Skin epidermis (tissue), 12 donors: ENCODE results near the gene URB1.
A peak's percentile ranks its signal among the peaks of the same experiment; 100 is the strongest.
"Not testable (repeated sequence)": the region's sequence is repeated elsewhere in the genome, so short reads cannot be mapped to it uniquely, and the experiment has no call there.

Experiments used
- H3K27ac ChIP-seq, 21 experiments: fragments of 200-600 bp; sonication (generic) in 11 of 21; one replicate each; pipeline ENCODE4 v1.5.0; 2020; ENCODE audit warnings: mild to moderate bottlenecking in 3 of 21, inconsistent platforms in 2 of 21, moderate library complexity in 2 of 21
- H3K4me3 ChIP-seq, 7 experiments: fragments of 200-600 bp; sonication (generic) in 2 of 7; one replicate each; pipeline ENCODE4 v1.5.0; 2020; ENCODE audit warnings: inconsistent platforms in 2 of 7, mild to moderate bottlenecking in 2 of 7, moderate library complexity in 1 of 7

The URB1 gene

DNA sequence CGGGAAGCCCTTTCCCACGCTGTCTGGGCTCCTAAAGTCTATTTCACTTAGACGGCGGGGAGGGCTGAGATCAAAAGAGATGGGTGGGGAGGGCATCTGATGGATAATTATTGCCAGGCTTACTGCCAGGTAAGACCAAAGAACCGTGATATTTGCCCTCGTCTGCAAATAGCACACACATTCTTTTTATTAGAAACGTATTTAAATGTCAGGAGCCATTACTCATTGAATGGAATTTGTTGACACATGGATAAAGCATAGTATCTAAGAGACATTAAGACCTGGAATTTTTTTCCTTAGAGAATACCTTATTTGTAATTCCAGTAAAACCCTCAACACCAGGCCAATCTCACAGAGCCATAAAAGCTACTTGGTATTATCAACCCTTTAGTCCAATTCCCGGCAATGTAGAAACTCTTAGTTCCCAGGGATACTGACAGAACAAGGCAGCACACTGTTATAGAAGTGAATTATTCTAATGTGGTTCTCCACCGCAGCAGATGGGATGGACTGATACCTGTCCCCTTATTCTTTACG lies 10.6 kb downstream of the URB1 start:
- peak overlapping the region in 2 of 21 experiments; percentile 5 to 33 for H3K27ac ChIP-seq

DNA sequence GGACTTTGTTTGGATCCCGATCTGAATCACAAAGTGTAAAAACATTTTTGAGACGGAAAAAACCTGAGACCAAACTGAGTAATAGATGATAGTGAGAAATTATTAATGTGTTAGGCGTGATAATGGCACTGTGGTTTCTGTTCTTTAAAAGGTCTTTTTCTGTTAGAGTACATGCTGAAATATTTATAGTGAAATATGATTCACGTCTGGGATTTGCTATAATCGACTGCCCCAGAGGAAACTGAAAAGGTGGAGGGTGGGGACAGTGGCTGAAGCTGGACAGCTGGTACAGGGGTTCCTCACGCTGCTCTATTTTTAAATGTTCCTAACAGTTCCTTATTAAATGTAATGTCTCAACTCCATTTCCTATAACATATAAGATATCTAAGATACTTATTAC lies 11.2 kb downstream of the URB1 start:
- no peak overlapping the region for H3K4me3 ChIP-seq
- no peak overlapping the region for H3K27ac ChIP-seq

More for the DNA sequence above, 10.6 kb downstream of the URB1 start:
- no peak overlapping the region for H3K4me3 ChIP-seq

DNA sequence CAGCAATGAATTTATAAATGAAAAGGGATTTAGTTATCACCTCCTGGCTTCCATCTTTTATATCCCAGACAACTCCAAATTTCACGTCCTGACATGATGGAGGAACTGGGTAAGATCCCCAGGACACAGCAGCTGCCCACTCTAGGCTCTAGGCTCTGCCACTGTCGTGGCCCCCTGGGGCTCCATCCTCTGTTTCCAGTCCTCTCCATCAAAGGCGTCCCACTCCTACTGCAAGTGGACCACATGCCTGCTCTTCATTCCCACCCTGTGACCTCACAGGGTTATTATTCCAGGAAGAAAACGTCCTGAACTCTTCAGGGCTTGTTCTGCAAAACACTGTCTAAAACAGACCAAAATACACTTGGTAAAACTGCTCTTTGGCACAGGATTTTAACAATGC lies 11.9 kb downstream of the URB1 start:
- Histone ChIP-seq H3K4me3 (no peak overlapping the region), H3K27ac (no peak overlapping the region)

DNA sequence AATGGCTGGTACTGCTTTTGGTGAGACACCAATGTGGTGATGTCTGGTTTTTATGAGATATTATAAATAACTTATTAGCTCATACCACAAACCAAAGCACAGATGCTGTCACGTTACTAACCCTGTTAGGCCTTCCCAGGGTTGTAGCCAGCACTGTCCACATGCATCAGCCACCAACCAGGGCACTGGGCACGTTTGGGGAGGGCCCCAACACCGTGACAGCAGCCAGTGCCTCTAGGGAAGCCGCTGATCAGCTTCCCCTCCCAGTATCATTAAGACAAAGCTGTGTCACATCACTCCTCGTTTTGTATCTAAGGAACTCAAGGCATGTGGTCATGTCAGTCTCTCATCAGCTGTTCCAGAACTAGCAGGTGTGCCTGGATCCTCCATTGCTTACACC lies 13.9 kb downstream of the URB1 start:
- H3K4me3 ChIP-seq = no peak overlapping the region
- H3K27ac ChIP-seq = no peak overlapping the region

DNA sequence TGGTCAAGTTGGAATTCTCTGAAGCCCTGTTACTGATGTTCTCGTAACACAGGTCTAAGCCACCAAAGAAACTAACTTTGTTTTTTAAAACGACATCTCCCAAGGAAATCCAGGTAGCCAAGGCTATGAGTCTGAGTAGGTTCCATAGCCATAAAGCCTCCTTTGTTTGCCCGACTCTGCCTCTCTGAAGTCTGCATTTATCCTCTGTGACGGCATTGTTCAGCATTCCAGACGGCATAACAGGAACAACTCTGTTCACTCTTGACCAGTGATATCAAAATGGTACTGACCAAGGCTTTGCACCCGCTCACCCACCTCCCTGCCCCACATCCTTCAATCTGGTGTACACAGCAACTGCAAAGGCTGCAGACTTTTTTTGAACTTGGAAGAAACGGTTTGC lies 14.8 kb downstream of the URB1 start:
- no peak overlapping the region for H3K27ac ChIP-seq
- H3K4me3 ChIP-seq = no peak overlapping the region

- H3K4me3 ChIP-seq = no peak overlapping the region
- H3K27ac ChIP-seq = no peak overlapping the region
Measured at GRCh38 chr21:32377506-32377905, 15.3 kb downstream of the URB1 start.

DNA sequence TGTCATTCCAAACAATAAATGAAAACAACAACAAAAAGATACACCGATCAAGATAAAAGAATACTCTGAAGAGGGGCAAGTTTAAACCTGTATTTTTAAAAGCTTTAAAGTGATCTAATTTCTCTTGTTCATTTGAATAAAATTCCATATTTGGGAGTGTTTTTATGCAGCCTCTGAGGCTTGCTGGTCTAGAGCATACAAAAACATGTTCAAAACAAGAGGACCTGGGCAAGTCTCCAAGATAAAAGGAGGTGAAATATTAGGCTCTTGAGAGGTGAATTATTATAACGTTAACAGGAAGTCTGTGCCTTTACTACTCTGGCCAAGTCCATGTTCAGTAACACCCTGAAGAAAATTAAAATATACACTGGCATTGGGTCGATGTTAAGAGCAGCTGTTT lies 20.1 kb downstream of the URB1 start:
- H3K4me3 ChIP-seq = no peak overlapping the region
- H3K27ac ChIP-seq = peak overlapping the region in 14 of 21 experiments; percentile 23 to 75 (median 60)

DNA sequence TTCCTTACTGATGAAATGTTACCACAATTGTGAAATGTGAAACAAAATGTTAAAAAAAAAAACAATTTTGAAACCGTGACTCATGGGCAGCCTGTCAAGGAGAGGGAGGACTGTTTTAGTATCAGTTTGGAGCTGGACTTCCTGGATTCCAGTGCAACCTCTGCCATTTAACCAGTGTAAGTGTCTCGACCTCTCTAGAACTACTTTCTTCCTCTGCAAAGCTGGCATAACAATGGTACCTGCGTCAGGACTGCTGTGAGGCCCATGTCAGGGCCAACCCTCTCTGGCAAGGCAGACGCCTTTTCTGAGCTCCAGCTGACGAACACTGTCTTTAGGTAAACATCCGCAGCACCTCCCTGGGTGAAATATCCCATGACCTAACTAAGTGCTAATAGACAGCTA lies 20.9 kb downstream of the URB1 start:
- H3K4me3 ChIP-seq = no peak overlapping the region
- peak overlapping the region in 19 of 21 experiments; percentile 0 to 75 (median 54) for H3K27ac ChIP-seq

DNA sequence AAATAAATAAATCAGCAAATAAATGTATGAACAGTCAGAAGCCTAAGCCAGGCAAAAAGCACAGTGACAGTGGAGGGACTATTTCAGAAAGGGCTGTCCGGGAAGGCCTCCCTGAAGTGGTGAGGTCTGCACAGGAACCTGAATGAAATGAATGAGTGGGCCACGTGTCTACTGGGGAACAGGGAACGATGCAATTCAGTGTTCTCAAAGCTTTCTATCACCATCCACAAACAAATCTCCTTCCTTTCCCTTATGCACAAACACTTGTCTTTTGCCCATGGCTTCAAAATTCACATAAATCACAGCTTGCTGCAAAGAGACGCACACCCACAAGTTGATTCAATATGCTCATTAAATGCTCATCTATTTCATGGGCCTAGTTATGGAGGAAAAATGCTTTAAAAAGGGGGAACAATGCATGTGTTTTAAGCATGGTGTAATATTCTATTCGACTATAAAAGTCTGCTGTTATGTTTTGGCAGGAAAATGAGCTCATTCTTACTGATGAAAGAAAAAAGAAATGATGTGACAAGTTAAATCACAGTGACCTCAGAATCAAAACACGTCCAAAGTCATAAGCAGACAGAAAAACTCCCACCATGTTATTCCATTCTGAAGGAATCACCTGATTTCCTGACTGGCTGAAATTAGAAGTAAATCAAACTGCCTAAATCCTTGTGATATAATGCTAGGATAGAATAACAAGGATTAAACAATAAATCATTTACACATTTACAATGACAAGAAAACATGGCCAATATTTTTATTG lies 21.6 kb downstream of the URB1 start:
- Histone ChIP-seq H3K4me3 (no peak overlapping the region), H3K27ac (peak overlapping the region in 17 of 21 experiments; percentile 0 to 75 (median 59))

DNA sequence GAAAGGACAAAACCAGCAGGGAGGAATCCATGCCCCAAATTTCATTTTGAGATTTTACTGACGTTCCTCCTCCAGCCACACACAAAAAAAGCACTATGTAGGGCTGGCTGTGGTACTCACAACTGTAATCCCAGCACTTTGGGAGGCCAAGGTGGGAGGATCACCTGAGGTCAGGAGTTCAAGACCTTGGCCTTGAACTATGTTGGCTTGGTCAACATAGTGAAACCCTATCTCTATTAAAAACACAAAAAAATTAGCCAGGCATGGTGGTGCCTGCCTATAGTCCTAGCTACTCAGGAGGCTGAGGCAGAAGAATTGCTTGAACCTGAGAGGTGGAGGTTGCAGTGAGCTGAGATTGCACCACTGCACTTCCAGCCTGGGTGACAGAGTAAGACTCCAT lies 23.9 kb downstream of the URB1 start:
- peak overlapping the region in 2 of 21 experiments; percentile 15 to 41 for H3K27ac ChIP-seq
- H3K4me3 ChIP-seq = not testable (repeated sequence)

GRCh38 chr21:32368386-32368785 lies 24.4 kb downstream of the URB1 start:
- Histone ChIP-seq H3K4me3 (no peak overlapping the region), H3K27ac (peak overlapping the region in 1 of 21 experiments; percentile 15)

DNA sequence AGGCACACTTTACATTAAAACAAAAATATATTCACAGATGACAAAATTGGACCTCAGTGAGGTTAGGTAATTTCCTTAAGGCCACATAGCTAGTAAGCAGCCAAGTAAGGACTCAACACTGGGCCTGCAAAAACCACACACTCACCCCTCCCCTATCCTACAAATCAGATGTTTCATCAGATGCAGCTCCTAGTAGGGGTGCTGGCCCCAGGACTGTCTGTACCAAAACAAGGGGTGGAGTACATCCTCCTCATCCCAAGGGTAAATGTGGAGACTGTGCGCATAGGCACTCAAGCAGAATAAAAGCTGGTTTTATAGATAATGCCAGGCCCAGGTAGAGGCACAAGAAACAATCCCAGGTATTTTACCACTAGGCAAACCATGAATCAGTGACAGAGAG lies 25.7 kb downstream of the URB1 start:
- Histone ChIP-seq H3K4me3 (no peak overlapping the region), H3K27ac (no peak overlapping the region)

DNA sequence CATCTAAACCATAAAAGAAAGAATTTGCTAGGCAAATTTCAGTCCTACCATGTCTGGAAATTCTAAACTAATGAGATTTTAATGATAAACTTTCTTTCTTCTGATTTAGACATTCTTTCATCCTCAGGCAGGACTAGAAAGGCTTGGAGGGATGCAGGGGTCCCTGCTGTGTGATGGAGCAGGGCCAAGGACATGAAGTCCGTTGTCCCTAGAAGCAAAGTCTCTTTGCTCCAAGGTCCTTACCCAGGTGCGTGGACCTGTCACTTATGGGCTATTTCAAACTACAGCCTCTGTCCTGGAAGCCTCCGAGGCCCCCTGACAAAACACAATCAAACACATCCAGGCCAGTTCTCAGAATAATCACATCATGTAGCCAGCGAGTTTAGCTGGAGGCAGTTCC lies 26.6 kb downstream of the URB1 start:
- Histone ChIP-seq H3K27ac (no peak overlapping the region), H3K4me3 (no peak overlapping the region)

DNA sequence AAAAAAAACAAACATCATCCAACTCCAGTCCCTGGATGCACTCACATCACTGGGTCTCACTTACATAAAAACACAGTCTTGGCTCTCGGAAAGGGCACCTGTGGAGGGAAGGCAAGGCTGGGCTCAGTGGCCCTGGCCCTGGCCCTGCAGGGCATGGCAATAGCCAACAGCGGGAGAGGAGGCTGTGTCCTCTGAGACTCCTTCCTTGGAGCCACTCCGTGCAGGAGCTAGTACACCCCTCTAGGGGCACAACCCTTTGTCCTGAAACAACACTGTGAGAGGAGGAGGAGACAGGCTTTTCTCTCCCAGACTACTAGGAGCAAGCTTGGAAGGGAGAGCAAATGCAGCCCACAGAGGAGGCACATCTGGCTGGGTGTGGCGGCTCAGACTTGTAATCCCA lies 28.0 kb downstream of the URB1 start:
- no peak overlapping the region for H3K4me3 ChIP-seq
- H3K27ac ChIP-seq = peak overlapping the region in 11 of 21 experiments; percentile 4 to 71 (median 37)

- Histone ChIP-seq H3K4me3 (no peak overlapping the region), H3K27ac (peak overlapping the region in 11 of 21 experiments; percentile 4 to 71 (median 41))
Measured at GRCh38 chr21:32364387-32364786, 28.4 kb downstream of the URB1 start.

- Histone ChIP-seq H3K4me3 (no peak overlapping the region), H3K27ac (peak overlapping the region in 4 of 21 experiments; percentile 17 to 58 (median 26))
Measured at GRCh38 chr21:32360401-32360975, 32.3 kb downstream of the URB1 start.

DNA sequence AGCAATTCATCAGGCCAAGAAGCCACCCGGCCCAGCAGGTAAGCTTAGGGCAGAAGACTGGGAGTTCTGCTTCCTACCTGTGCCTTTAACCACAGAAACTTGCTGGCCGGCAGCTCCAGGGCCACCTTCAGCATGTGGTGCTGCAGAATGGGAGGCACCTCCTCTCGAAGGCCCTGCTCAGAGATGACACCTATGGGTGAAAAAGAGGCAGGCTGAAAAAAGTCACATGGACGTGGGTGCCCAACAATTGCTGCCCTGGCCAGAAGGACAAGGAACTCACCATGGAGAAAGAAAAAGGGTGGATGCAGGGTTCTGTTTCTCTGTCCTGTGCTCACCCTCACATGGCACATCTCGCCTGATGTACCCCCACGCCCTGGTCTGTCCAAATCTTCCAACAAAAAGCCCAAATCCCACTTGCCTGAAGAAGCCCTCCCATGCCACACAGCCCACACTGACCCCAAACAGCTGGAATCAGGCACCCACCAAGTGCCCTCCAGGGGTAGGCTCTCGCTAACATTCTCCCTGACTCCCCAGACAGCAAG lies 33.0 kb downstream of the URB1 start:
- Histone ChIP-seq H3K4me3 (no peak overlapping the region), H3K27ac (peak overlapping the region in 5 of 21 experiments; percentile 20 to 58 (median 31))

DNA sequence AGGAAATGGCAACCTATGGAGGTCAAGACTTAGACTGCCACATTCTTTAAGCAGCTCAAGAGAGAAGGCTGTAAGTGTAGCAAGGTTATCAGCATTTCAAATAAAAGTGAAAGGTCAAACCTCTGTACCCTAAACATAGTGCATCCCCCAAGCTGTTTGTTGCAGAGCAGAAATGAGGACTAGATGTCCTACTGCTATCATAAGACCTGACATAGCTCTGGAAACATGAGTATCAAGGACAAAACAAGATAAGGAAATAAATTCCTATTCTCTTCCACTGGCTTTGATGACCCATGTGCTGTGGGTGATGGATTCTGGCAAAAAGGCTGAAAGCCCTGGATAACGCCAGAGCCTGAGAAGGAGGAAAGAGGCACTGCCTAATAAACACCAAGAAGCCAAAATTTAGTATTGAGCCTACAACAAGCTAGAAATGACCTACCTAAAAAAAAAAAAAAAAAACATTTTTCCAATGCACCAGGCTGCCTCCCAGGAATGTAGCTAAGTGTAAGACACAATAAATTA lies 35.9 kb downstream of the URB1 start:
- no peak overlapping the region for H3K27ac ChIP-seq
- no peak overlapping the region for H3K4me3 ChIP-seq

DNA sequence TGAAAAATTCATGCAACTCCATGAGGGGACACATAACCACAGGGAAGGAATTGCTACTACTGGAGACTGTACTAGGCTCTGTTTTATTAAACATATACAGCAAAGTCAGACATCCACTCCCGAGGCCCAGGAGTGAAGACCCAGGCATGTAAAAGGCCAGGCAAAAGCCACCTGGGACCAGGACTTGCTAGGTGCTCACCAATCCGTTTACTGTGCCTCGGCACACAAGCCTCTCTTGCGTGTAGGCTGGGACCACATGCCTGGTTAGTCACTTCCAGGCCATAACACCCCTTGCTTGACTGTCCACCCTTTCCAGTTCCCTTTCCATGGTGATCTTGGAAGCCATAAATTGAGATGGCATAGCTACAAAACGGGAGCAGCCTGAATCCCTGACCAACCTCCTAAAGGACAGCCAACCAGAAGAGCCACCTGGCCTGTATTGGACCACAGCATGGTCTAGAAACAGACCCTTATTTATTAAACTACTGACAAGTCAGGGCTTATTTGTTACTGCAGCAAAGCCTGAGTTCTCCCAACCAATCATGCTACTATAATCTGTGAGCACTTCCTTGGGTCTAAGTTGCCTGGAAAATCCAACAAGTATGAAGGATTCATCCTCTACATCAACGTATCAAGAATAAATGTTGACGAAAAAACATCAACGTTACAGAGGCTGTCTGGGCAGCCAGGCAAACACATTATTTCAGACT lies 39.7 kb downstream of the URB1 start:
- H3K4me3 ChIP-seq = no peak overlapping the region
- H3K27ac ChIP-seq = peak overlapping the region in 3 of 21 experiments; percentile 11 to 45 (median 17)

GRCh38 chr21:32352526-32352925 lies 40.3 kb downstream of the URB1 start:
- H3K4me3 ChIP-seq = no peak overlapping the region
- peak overlapping the region in 4 of 21 experiments; percentile 11 to 64 (median 31) for H3K27ac ChIP-seq
